Loucy (cell line): ENCODE measurements around the gene GUCY1A2.

Experiments used
- EZH2phosphoT487 ChIP-seq: fragments of 200-600 bp; IDR thresholded peaks from 2 replicates; pipeline ENCODE4 v1.6.1; 2018; ENCODE audit warnings: antibody characterized with exemption, mild to moderate bottlenecking, moderate library complexity, borderline replicate concordance
- TF ChIP-seq, protein P1 (sequence below): fragments of 200-600 bp; sonication (generic); conservative IDR thresholded peaks from 2 replicates; pipeline ENCODE4 v1.5.1; 2014; ENCODE audit warnings: mild to moderate bottlenecking, antibody characterized with exemption, low read length

DNA sequence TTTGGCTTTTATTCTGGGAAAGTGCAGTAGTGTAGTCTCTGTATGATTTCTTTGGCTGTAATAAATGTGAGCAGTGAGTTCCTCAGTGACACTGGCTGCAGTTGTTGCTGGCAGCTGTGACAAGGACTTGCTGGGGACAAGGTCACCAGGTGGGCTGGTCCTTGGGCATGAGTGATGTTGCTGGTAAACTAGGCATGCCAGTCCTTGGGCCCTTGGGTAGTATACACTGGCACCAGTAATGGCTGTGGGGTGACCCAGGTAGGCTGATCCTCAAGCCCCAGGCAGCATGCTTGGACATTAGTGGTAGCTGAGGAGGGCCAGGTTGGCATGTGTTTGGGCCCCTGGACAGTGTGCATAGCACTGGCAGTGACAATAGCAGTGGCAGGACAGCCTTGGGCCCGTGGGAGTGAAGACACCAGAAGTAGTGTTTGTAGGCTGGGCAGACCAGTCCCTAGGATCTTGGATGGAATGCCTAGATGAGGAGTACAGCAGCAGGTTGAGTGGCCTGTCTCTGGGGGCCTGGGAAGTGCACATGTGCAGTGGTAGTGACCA lies 164.3 kb downstream of the GUCY1A2 start:
- TF ChIP-seq, protein P1, sequence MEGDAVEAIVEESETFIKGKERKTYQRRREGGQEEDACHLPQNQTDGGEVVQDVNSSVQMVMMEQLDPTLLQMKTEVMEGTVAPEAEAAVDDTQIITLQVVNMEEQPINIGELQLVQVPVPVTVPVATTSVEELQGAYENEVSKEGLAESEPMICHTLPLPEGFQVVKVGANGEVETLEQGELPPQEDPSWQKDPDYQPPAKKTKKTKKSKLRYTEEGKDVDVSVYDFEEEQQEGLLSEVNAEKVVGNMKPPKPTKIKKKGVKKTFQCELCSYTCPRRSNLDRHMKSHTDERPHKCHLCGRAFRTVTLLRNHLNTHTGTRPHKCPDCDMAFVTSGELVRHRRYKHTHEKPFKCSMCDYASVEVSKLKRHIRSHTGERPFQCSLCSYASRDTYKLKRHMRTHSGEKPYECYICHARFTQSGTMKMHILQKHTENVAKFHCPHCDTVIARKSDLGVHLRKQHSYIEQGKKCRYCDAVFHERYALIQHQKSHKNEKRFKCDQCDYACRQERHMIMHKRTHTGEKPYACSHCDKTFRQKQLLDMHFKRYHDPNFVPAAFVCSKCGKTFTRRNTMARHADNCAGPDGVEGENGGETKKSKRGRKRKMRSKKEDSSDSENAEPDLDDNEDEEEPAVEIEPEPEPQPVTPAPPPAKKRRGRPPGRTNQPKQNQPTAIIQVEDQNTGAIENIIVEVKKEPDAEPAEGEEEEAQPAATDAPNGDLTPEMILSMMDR, result no peak
- no peak for TF ChIP-seq EZH2phosphoT487
